ENCODE measurements around the gene TNFRSF8. TPM values are rescaled to one million over a fixed set of nuclear protein-coding genes. Genes with fewer than 3 reads are reported as not detected.
"Not testable (repeated sequence)": the region's sequence is repeated elsewhere in the genome, so short reads cannot be mapped to it uniquely, and the experiment has no call there.

Gene TNFRSF8
- total RNA-seq, 1 experiment from 2014 or later: not detected

GRCh38 chr1:12038356-12039163, 24.5 kb upstream of the TNFRSF8 start:
- no peak overlapping the region for H3K27ac ChIP-seq (ENCODE audit: low read depth, low read length, poor library complexity, severe bottlenecking)
- BruUV-seq (replicated peaks): no TSS peak
- no peak for TF ChIP-seq CTCF (conservative IDR thresholded peaks at IDR 0.05; ENCODE audit: low read depth, low read length)
- no peaks in the 10 kb centered on the region for H3K4me1 ChIP-seq (ENCODE audit: insufficient read depth, low read length, poor library complexity, severe bottlenecking)
- ChIA-PET POLR2A (ENCODE audit: low non-redundant PET) (interaction anchor here (0.6 kb wide), 1 partner anchor 340 kb away, joined by 3 read pairs; no protein-coding TSS in a partner anchor), CTCF (no interaction called here)
- no peaks in the 10 kb centered on the region for H3K27me3 ChIP-seq (replicated peaks; ENCODE audit: insufficient read depth, low read depth, low read length, poor library complexity)
- no peaks in the 10 kb centered on the region for H3K36me3 ChIP-seq (ENCODE audit: insufficient read depth, low read length, poor library complexity, severe bottlenecking)
- intact Hi-C loops (cut with micrococcal nuclease; ENCODE audit: unreplicated experiment): no loop called here
- no peak overlapping the region for H3K4me3 ChIP-seq (ENCODE audit: low read depth, low read length, poor library complexity, severe bottlenecking)
- DNase-seq (ENCODE audit: low spot score): no peak
- H3K9me3 ChIP-seq (ENCODE audit: low read depth, low read length, poor library complexity, severe bottlenecking): no peaks in the 10 kb centered on the region

GRCh38 chr1:12039164-12039525, 24.0 kb upstream of the TNFRSF8 start:
- no peak for DNase-seq (ENCODE audit: low spot score)
- POLR2A ChIA-PET (ENCODE audit: low non-redundant PET): no interaction called here

GRCh38 chr1:12039824-12040456, 23.2 kb upstream of the TNFRSF8 start:
- intact Hi-C loops (cut with micrococcal nuclease; ENCODE audit: unreplicated experiment); DNase-seq (ENCODE audit: low spot score); H3K4me1 ChIP-seq (ENCODE audit: insufficient read depth, low read length, poor library complexity, severe bottlenecking); H3K4me3 ChIP-seq (ENCODE audit: low read depth, low read length, poor library complexity, severe bottlenecking); H3K27ac ChIP-seq (ENCODE audit: low read depth, low read length, poor library complexity, severe bottlenecking); H3K36me3 ChIP-seq (ENCODE audit: insufficient read depth, low read length, poor library complexity, severe bottlenecking); H3K27me3 ChIP-seq (replicated peaks; ENCODE audit: insufficient read depth, low read depth, low read length, poor library complexity); POLR2A ChIA-PET (ENCODE audit: low non-redundant PET); CTCF ChIA-PET; H3K9me3 ChIP-seq (ENCODE audit: low read depth, low read length, poor library complexity, severe bottlenecking); BruUV-seq (replicated peaks): not testable (repeated sequence)

More at GRCh38 chr1:12039164-12039525, 24.0 kb upstream of the TNFRSF8 start:
- intact Hi-C loops (cut with micrococcal nuclease; ENCODE audit: unreplicated experiment): no loop called here
- Histone ChIP-seq H3K9me3 (ENCODE audit: low read depth, low read length, poor library complexity, severe bottlenecking) (no peaks in the 10 kb centered on the region), H3K4me3 (ENCODE audit: low read depth, low read length, poor library complexity, severe bottlenecking) (no peak overlapping the region), H3K36me3 (ENCODE audit: insufficient read depth, low read length, poor library complexity, severe bottlenecking) (no peaks in the 10 kb centered on the region), H3K27me3 (replicated peaks; ENCODE audit: insufficient read depth, low read depth, low read length, poor library complexity) (no peaks in the 10 kb centered on the region), H3K4me1 (ENCODE audit: insufficient read depth, low read length, poor library complexity, severe bottlenecking) (no peaks in the 10 kb centered on the region), H3K27ac (ENCODE audit: low read depth, low read length, poor library complexity, severe bottlenecking) (no peak overlapping the region)
- CTCF ChIA-PET: no interaction called here
- TF ChIP-seq CTCF (conservative IDR thresholded peaks at IDR 0.05; ENCODE audit: low read depth, low read length) (no peak), EZH2 (IDR thresholded peaks at IDR 0.05; ENCODE audit: borderline replicate concordance, low read depth, low read length, poor library complexity, severe bottlenecking) (no peak)
- BruUV-seq (replicated peaks): no TSS peak
